ENCODE measurements around the gene ZNF598.

Gene ZNF598

DNA sequence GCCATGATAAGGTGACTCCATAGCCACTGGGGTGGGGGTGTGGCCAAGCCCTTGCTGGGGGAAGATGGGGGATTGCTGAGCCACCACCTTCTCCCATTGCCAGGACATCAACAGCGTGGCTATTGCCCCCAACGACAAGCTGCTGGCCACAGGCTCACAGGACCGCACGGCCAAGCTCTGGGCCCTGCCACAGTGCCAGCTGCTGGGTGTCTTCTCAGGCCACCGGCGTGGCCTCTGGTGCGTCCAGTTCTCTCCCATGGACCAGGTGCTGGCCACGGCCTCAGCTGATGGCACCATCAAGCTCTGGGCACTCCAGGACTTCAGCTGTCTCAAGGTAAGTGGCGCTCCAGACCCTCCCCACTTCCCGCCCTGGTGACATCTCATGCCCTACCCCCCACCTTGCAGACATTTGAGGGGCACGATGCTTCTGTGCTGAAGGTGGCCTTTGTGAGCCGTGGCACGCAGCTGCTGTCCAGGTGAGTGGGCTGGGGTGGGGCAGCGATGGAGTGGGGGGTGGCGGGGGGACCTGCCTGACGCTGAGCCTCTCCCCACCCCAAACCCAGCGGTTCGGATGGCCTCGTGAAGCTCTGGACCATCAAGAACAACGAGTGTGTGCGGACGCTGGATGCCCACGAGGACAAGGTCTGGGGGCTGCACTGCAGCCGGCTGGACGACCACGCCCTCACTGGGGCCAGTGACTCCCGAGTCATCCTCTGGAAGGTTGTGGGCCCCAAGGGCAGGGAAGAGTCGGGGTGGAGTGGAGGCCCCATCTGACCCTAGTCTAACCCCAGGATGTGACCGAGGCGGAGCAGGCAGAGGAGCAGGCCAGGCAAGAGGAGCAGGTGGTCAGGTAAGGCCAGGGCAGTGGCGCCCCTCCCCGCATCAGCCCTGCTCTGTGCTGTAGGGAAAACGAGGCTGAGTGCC lies 32.4 kb downstream of the ZNF598 start:
- H3K36me3 ChIP-seq (ENCODE audit: insufficient read depth, low read length), result peaks cover 37% of the 10 kb centered on the region; the same call in 1 of the 2 replicates
- H3K9me3 ChIP-seq (ENCODE audit: low read depth, low read length), result no peaks in the 10 kb centered on the region
- TF ChIP-seq FOXP2 (optimal IDR thresholded peaks at IDR 0.05; ENCODE audit: control extremely low read depth, extremely low read length, insufficient read depth) (no peak), EZH2 (IDR thresholded peaks at IDR 0.05) (no peak), POLR2AphosphoS5 (IDR thresholded peaks at IDR 0.05; ENCODE audit: borderline replicate concordance, low read depth, low read length) (no peak)
- no peak overlapping the region for H3K9ac ChIP-seq (ENCODE audit: insufficient read length)
- DNase-seq (ENCODE audit: low read depth, low spot score), result no peak
- no peak overlapping the region for H3K27ac ChIP-seq
- H3K4me3 ChIP-seq, result no peak overlapping the region

DNA sequence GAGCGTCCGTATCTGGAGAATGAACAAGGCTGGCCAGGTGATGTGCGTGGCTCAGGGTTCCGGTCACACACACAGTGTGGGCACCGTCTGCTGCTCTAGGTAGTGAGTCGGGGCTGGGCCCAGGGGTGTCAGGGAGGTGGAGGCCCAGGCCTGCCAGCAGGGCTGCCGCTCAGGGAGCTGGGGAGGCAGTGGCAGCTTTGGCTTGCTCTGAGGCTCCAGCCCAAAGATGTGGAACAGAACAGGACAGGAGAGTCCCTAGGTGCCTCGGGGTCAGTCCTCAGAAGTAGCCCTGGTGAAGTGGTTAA lies 33.5 kb downstream of the ZNF598 start:
- Histone ChIP-seq H3K4me3 (no peak overlapping the region), H3K27ac (no peak overlapping the region), H3K9me3 (ENCODE audit: low read depth, low read length) (no peaks in the 10 kb centered on the region), H3K36me3 (ENCODE audit: insufficient read depth, low read length) (peaks cover 37% of the 10 kb centered on the region; the same call in 1 of the 2 replicates), H3K9ac (ENCODE audit: insufficient read length) (no peak overlapping the region)
- TF ChIP-seq POLR2AphosphoS5 (IDR thresholded peaks at IDR 0.05; ENCODE audit: borderline replicate concordance, low read depth, low read length) (no peak), FOXP2 (optimal IDR thresholded peaks at IDR 0.05; ENCODE audit: control extremely low read depth, extremely low read length, insufficient read depth) (no peak), EZH2 (IDR thresholded peaks at IDR 0.05) (no peak)
- DNase-seq (ENCODE audit: low read depth, low spot score), result no peak

DNA sequence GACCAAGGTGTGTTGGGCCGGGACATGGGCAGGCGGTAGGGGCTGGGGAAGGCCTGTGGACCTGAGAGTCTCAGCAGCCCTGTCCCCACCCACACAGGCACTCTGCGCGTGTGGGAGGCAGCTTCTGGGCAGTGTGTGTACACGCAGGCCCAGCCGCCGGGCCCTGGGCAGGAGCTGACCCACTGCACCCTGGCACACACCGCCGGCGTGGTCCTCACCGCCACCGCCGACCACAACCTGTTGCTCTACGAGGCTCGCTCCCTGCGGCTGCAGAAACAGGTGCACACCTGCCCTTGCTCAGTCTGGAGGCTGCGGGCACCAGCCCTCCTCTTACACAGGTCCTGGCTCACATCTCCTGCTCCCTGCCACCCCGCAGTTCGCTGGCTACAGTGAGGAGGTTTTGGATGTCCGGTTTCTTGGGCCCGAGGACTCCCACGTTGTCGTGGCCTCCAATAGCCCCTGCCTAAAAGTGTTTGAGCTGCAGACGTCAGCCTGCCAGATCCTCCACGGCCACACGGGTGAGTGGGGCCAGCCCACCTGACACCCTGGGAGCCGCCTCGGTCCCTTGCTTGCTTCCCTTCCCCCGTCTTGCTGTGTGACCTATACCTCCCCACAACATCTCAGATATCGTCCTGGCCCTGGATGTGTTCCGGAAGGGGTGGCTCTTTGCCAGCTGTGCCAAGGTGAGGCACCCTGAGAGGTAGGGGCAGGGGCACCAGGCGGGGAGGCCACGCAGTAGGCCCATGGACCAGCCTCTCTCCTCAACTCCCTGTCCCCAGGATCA lies 34.0 kb downstream of the ZNF598 start:
- no peak for DNase-seq (ENCODE audit: low read depth, low spot score)
- H3K9me3 ChIP-seq (ENCODE audit: low read depth, low read length), result no peaks in the 10 kb centered on the region
- TF ChIP-seq EZH2 (IDR thresholded peaks at IDR 0.05), result no peak
- no peak for TF ChIP-seq FOXP2 (optimal IDR thresholded peaks at IDR 0.05; ENCODE audit: control extremely low read depth, extremely low read length, insufficient read depth)
- TF ChIP-seq POLR2AphosphoS5 (IDR thresholded peaks at IDR 0.05; ENCODE audit: borderline replicate concordance, low read depth, low read length), result no peak
- no peak overlapping the region for H3K9ac ChIP-seq (ENCODE audit: insufficient read length)
- no peak overlapping the region for H3K4me3 ChIP-seq
- H3K27ac ChIP-seq, result no peak overlapping the region
- H3K36me3 ChIP-seq (ENCODE audit: insufficient read depth, low read length), result peaks cover 37% of the 10 kb centered on the region; the same call in 1 of the 2 replicates

DNA sequence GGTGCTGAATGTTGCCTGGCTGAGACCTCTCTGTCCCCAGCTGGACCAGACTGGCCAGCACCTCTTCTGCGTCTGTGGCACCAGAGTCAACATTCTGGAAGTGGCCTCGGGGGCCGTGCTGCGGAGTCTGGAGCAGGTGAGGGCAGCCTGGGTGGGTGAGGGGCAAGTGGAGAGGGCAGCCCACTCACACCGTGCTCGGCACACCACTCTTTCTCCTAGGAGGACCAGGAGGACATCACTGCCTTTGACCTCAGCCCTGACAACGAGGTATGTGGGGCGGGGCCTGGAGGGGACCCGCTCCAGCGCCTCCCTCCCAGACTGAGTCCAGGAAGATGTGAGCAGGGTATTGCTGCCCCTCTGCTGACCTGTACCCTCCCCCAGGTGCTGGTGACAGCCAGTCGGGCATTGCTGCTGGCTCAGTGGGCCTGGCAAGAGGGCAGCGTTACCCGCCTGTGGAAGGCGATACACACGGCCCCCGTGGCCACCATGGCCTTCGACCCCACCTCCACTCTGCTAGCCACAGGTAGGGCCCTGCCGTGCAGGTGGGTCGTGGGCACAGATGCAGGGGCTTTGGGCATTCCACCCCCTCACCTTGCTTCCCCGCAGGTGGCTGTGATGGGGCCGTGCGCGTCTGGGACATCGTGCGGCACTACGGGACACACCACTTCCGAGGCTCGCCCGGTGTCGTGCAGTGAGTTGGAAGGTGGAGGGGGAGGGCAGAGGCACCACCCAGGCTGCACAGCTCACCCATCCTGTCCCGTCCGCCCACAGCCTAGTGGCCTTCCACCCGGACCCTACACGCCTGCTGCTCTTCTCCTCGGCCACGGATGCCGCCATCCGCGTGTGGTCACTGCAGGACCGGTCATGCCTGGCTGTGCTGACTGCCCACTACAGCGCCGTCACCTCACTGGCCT lies 35.2 kb downstream of the ZNF598 start:
- H3K9me3 ChIP-seq (ENCODE audit: low read depth, low read length), result no peaks in the 10 kb centered on the region
- TF ChIP-seq POLR2AphosphoS5 (IDR thresholded peaks at IDR 0.05; ENCODE audit: borderline replicate concordance, low read depth, low read length), result no peak
- no peak for TF ChIP-seq EZH2 (IDR thresholded peaks at IDR 0.05)
- no peak for TF ChIP-seq FOXP2 (optimal IDR thresholded peaks at IDR 0.05; ENCODE audit: control extremely low read depth, extremely low read length, insufficient read depth)
- H3K27ac ChIP-seq, result no peak overlapping the region
- H3K4me3 ChIP-seq, result no peak overlapping the region
- H3K9ac ChIP-seq (ENCODE audit: insufficient read length), result no peak overlapping the region
- DNase-seq (ENCODE audit: low read depth, low spot score), result no peak
- H3K36me3 ChIP-seq (ENCODE audit: insufficient read depth, low read length), result peaks cover 37% of the 10 kb centered on the region; the same call in 1 of the 2 replicates

DNA sequence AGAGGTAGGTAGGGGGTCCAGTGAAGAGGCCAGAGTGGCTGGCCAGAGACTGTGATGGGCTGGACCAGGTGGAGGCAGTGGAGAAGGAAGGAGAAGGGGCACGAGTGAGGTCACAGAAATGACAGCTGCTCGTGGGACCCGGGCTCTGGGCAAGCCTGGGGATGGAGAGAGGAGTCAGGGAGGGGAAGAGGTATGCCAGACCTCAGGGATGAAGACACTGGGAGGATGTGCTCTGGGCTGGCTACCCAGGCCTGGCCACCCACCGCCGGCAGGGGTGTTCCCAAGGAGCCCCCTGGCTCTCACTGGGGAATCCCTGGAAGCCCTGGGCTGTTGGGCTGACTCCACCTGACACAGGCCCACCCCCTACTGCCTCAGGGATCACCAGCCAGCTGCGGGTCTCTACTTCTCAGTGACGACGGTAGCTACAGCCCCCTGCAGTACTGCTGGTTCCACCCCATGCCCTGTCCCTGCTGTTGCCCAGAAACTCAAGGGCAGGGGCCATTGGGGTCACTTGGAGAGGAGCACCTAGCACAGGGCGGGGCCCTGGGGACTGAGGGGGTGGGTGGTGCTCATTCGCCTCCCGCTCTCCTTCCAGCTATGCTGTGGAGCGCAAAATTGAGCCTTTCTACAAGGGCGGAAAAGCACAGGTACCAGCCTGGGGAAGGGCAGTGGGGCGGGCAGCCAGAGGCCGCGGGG lies 36.0 kb downstream of the ZNF598 start:
- TF ChIP-seq EZH2 (IDR thresholded peaks at IDR 0.05) (no peak), FOXP2 (optimal IDR thresholded peaks at IDR 0.05; ENCODE audit: control extremely low read depth, extremely low read length, insufficient read depth) (no peak), POLR2AphosphoS5 (IDR thresholded peaks at IDR 0.05; ENCODE audit: borderline replicate concordance, low read depth, low read length) (no peak)
- H3K9me3 ChIP-seq (ENCODE audit: low read depth, low read length), result no peaks in the 10 kb centered on the region
- no peak overlapping the region for H3K27ac ChIP-seq
- peaks cover 36% of the 10 kb centered on the region; the same call in 1 of the 2 replicates for H3K36me3 ChIP-seq (ENCODE audit: insufficient read depth, low read length)
- DNase-seq (ENCODE audit: low read depth, low spot score), result no peak
- no peak overlapping the region for H3K9ac ChIP-seq (ENCODE audit: insufficient read length)
- H3K4me3 ChIP-seq, result no peak overlapping the region

DNA sequence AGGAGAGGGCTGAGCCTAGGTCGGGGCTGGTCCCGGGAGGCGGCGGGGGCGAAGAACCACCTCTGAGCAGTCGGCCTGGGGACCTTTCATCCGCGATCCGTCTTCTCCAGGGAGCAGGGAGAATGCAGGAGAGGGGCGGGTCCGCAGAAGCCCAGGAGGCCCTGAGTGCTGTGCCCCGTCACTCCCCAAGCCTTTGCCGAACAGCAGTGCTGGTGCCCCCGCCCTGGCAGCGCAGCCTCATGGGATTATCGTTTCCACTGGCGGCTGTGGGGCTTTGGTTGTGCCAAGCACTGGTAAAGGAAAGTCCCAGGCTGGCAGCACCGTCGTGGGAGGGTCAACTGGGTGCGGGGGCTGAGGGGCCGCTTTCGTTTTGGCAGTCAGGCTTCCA lies 37.1 kb downstream of the ZNF598 start:
- H3K27ac ChIP-seq, result peak overlapping the region; percentile 48; the same call in 1 of the 2 replicates
- peak overlapping the region; percentile 91 for H3K9ac ChIP-seq (ENCODE audit: insufficient read length)
- H3K4me3 ChIP-seq, result peak overlapping the region; percentile 81
- no peak for DNase-seq (ENCODE audit: low read depth, low spot score)
- H3K9me3 ChIP-seq (ENCODE audit: low read depth, low read length), result no peaks in the 10 kb centered on the region
- peaks cover 29% of the 10 kb centered on the region; the same call in 1 of the 2 replicates for H3K36me3 ChIP-seq (ENCODE audit: insufficient read depth, low read length)
- TF ChIP-seq EZH2 (IDR thresholded peaks at IDR 0.05) (no peak), FOXP2 (optimal IDR thresholded peaks at IDR 0.05; ENCODE audit: control extremely low read depth, extremely low read length, insufficient read depth) (no peak), POLR2AphosphoS5 (IDR thresholded peaks at IDR 0.05; ENCODE audit: borderline replicate concordance, low read depth, low read length) (no peak)

DNA sequence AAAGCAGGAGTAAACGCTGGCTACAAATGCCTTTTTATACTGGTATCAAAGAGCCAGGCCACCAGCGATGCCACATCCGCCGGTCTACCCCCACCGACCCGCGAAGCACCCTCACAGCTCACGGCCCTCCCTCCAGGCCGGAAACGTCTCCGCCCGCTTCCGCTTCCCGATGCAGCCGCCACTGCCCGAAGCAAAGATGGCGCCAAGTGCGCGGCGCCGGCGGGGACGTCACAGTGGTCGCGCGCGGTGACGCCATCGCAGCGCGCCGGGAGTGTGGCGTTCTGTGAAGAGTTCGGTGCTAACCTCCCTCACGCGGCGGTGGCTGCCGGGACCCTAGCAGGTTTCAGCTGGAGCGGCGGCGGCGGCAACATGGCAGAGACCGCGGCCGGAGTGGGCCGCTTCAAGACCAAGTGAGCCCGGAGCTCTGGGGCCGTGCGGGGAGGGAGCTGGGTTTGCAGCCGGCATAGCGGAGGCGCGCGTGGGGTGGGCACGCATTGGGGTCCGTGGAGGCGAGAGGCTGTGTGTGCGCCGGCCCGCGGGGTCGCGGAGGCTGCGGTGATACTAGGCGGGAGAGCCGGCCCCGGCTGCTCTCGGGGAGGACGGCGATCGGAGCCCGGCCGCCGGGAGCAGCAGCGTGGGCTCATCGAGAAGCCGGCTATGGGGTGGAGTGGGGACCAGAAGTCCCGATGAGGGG lies 37.7 kb downstream of the ZNF598 start, which contains the start of gene TBL3:
Gene TBL3, plus strand, starts transcription at position 258 of the 694 bp plus-strand sequence. Its CDS starts 112 bp downstream, at position 370.
- Histone ChIP-seq H3K4me3 (peak within 1 kb of the TSS; percentile 81), H3K9ac (ENCODE audit: insufficient read length) (peak within 1 kb of the TSS; percentile 91), H3K36me3 (ENCODE audit: insufficient read depth, low read length) (peaks cover 23% of the 10 kb centered on the region; the same call in 1 of the 2 replicates), H3K9me3 (ENCODE audit: low read depth, low read length) (no peaks in the 10 kb centered on the region), H3K27ac (peak within 1 kb of the TSS; percentile 62; the same call in 1 of the 2 replicates)
- TF ChIP-seq POLR2AphosphoS5 (IDR thresholded peaks at IDR 0.05; ENCODE audit: borderline replicate concordance, low read depth, low read length), result peak; percentile 91
- TF ChIP-seq EZH2 (IDR thresholded peaks at IDR 0.05), result no peak
- TF ChIP-seq FOXP2 (optimal IDR thresholded peaks at IDR 0.05; ENCODE audit: control extremely low read depth, extremely low read length, insufficient read depth), result peak; percentile 94
- DNase-seq (ENCODE audit: low read depth, low spot score), result no peak

All from SK-N-MC (cell line).